IMR-90 (cell line): Measurements from ENCODE around the gene PDE11A. TPM values are rescaled to one million over a fixed set of nuclear protein-coding genes. Genes with fewer than 3 reads are reported as not detected.

Source experiments
- ATAC-seq: fragments of 200-7000 bp; cut with Tn5 transposase; 2 replicates; pipeline ENCODE4 v1.9.1; 2020; ENCODE audit warnings: low read depth, mild to moderate bottlenecking, moderate library complexity
- BruUV-seq: library from RNA; stranded (reverse); fragments of 400-500 nt; replicated peaks from 2 replicates; lab custom pipeline; 2021; lab: Mats Ljungman, UMichigan
- CTCF ChIA-PET: fragments of 300-600 bp; formaldehyde crosslinking; extraction: SDS; loops from one replicate; lab custom pipeline; 2021; ENCODE audit warnings: antibody characterized with exemption; lab: Yijun Ruan, JAX
- POLR2A ChIA-PET: fragments of 300-600 bp; sonication (Branson Sonifier 250); formaldehyde crosslinking; loops from one replicate; lab custom pipeline; 2022; ENCODE audit warnings: antibody characterized with exemption; ENCODE audit not compliant: unreplicated experiment; lab: Charles Lee
- DNase-seq: peaks from one replicate; pipeline ENCODE4 v3.0.0; 2013
- H2AFZ ChIP-seq: replicated peaks from 2 replicates; pipeline ENCODE3; 2013; ENCODE audit warnings: low read length, mild to moderate bottlenecking; ENCODE audit not compliant: poor library complexity
- H2AK5ac ChIP-seq: 2 replicates; pipeline ENCODE4 v1.6.1; 2013; ENCODE audit warnings: low read depth, low read length, inconsistent platforms
- H2AK9ac ChIP-seq: replicated peaks from 2 replicates; pipeline ENCODE3; 2013; ENCODE audit warnings: mild to moderate bottlenecking, low read depth, low read length, moderate library complexity; ENCODE audit not compliant: poor library complexity
- H2BK120ac ChIP-seq: 2 replicates; pipeline ENCODE4 v1.6.1; 2013; ENCODE audit warnings: low read depth, low read length, inconsistent platforms
- H2BK15ac ChIP-seq: 3 replicates; pipeline ENCODE4 v1.6.1; 2013; ENCODE audit warnings: low read depth, low read length, inconsistent platforms
- H2BK20ac ChIP-seq: 2 replicates; pipeline ENCODE4 v1.6.1; 2013; ENCODE audit warnings: low read depth, mild to moderate bottlenecking, inconsistent platforms, low read length, moderate library complexity
- H2BK5ac ChIP-seq: 2 replicates; pipeline ENCODE4 v1.6.1; 2013; ENCODE audit warnings: mild to moderate bottlenecking, low read depth, low read length, inconsistent platforms; ENCODE audit not compliant: poor library complexity, severe bottlenecking
- H3K14ac ChIP-seq: replicated peaks from 2 replicates; pipeline ENCODE4 v1.6.1; 2013; ENCODE audit warnings: low read depth, low read length, inconsistent platforms
- H3K18ac ChIP-seq: 2 replicates; pipeline ENCODE4 v1.6.1; 2013; ENCODE audit warnings: low read depth, low read length, control low read depth
- H3K23ac ChIP-seq: 2 replicates; pipeline ENCODE4 v1.6.1; 2013; ENCODE audit warnings: low read depth, low read length, inconsistent platforms
- H3K27ac ChIP-seq: 2 replicates; pipeline ENCODE4 v1.5.1; 2013; ENCODE audit warnings: mild to moderate bottlenecking, control low read depth, low read length; ENCODE audit not compliant: insufficient read depth
- H3K27me3 ChIP-seq: 2 replicates; pipeline ENCODE4 v1.6.1; 2013; ENCODE audit warnings: low read length; ENCODE audit not compliant: control insufficient read depth, insufficient read depth
- H3K36me3 ChIP-seq: 2 replicates; pipeline ENCODE4 v1.6.1; 2013; ENCODE audit warnings: low read length, mixed read lengths; ENCODE audit not compliant: control insufficient read depth, insufficient read depth
- H3K4ac ChIP-seq: 2 replicates; pipeline ENCODE4 v1.6.1; 2013; ENCODE audit warnings: low read depth, low read length, inconsistent platforms
- H3K4me1 ChIP-seq: 2 replicates; pipeline ENCODE4 v1.6.1; 2013; ENCODE audit warnings: low read length, mixed read lengths; ENCODE audit not compliant: control insufficient read depth, insufficient read depth
- H3K4me2 ChIP-seq: 2 replicates; pipeline ENCODE4 v1.6.1; 2013; ENCODE audit warnings: low read depth, mild to moderate bottlenecking, control low read depth, low read length, moderate library complexity
- H3K4me3 ChIP-seq: 2 replicates; pipeline ENCODE4 v1.5.1; 2013; ENCODE audit warnings: low read depth, mild to moderate bottlenecking, control low read depth, low read length, moderate library complexity; ENCODE audit not compliant: insufficient read depth
- H3K56ac ChIP-seq: 2 replicates; pipeline ENCODE4 v1.6.1; 2013; ENCODE audit warnings: low read length, inconsistent platforms; ENCODE audit not compliant: insufficient read depth; ENCODE audit errors: extremely low read depth
- H3K79me1 ChIP-seq, 2 experiments: 2 replicates each; pipeline ENCODE4 v1.6.1; 2013; ENCODE audit warnings: low read length in 2 of 2, inconsistent platforms in 1 of 2, low read depth in 1 of 2
- H3K9ac ChIP-seq: 2 replicates; pipeline ENCODE4 v1.6.1; 2013; ENCODE audit warnings: low read depth, low read length, control low read depth
- H3K9me1 ChIP-seq: 2 replicates; pipeline ENCODE4 v1.6.1; 2013; ENCODE audit warnings: low read length, inconsistent platforms; ENCODE audit not compliant: insufficient read depth
- H3K9me3 ChIP-seq: 2 replicates; pipeline ENCODE4 v1.6.1; 2013; ENCODE audit warnings: low read length; ENCODE audit not compliant: control insufficient read depth, insufficient read depth
- H4K20me1 ChIP-seq: 2 replicates; pipeline ENCODE4 v1.6.1; 2013; ENCODE audit warnings: low read length, inconsistent platforms; ENCODE audit not compliant: insufficient read depth
- H4K5ac ChIP-seq: 2 replicates; pipeline ENCODE4 v1.6.1; 2013; ENCODE audit warnings: mild to moderate bottlenecking, low read depth, low read length, control low read depth
- H4K8ac ChIP-seq, 2 experiments: 2 replicates each; pipeline ENCODE4 v1.6.1; 2013; ENCODE audit warnings: low read depth in 2 of 2, low read length in 2 of 2, control low read depth in 1 of 2, inconsistent platforms in 1 of 2
- H4K91ac ChIP-seq: 2 replicates; pipeline ENCODE4 v1.6.1; 2013; ENCODE audit warnings: low read depth, low read length, inconsistent platforms; ENCODE audit not compliant: insufficient read depth
- CEBPB ChIP-seq: IDR thresholded peaks from 2 replicates; pipeline ENCODE4 v1.6.1; 2012; ENCODE audit warnings: low read depth, low read length, improper control_type of control experiment
- RFX5 ChIP-seq: IDR thresholded peaks from 2 replicates; pipeline ENCODE4 v1.8.0; 2012; ENCODE audit warnings: low read depth, mild to moderate bottlenecking, low read length, moderate library complexity
- WGBS, 2 experiments: methylation state at CpG; one replicate each; pipeline versions ENCODE4 v1.1.5 to v1.1.7; 2013; ENCODE audit warnings: missing lambda C conversion rate in 2 of 2; ENCODE audit not compliant: insufficient read length in 1 of 2; ENCODE audit errors: extremely low coverage in 2 of 2; 5-methylcytosine and 5-hydroxymethylcytosine counted together
- dilution Hi-C: fragments of 300-500 bp; cut with HindIII; formaldehyde crosslinking; loops from one replicate; pipeline ENCODE4 v1.14.3; 2018; ENCODE audit warnings: low sequenced_read_pairs; ENCODE audit not compliant: unreplicated experiment
- in situ Hi-C: fragments of 300-500 bp; cut with MboI; formaldehyde crosslinking; loops from 3 replicates; pipeline ENCODE4 v1.14.3; 2019; ENCODE audit warnings: low sequenced_read_pairs, inconsistent platforms, mixed read lengths
- intact Hi-C: fragments of 100-400 bp; cut with micrococcal nuclease; formaldehyde crosslinking; loops from 2 replicates; pipeline ENCODE4 v1.10.0; 2022
- polyA plus RNA-seq, 3 experiments: library from polyadenylated mRNA; depleted of rRNA; stranded (reverse); fragments of >200 nt; gene quantifications; 2 replicates each; pipeline ENCODE4 v1.2.3, GENCODE V29; 2012; ENCODE audit warnings: low replicate concordance in 1 of 3
- total RNA-seq: library from RNA; depleted of rRNA; stranded (reverse); fragments of >200 nt; gene quantifications from 2 replicates; pipeline ENCODE4 v1.2.3, GENCODE V29; 2012

The PDE11A gene
- total and polyA plus RNA-seq, 2 of the 4 experiments (the other 2 are of a cell fraction) = 0.21 to 0.72 TPM

GRCh38 chr2:177843188-177843587 is 229.4 kb downstream of the PDE11A start:
- in situ Hi-C loops (no loop called here), dilution Hi-C loops (no loop called here), intact Hi-C loops (no loop called here)
- H3K4ac ChIP-seq = no peak overlapping the region
- no peaks in the 10 kb centered on the region for H3K4me1 ChIP-seq
- no peak overlapping the region for H3K56ac ChIP-seq
- no TSS peak for BruUV-seq
- no peak for DNase-seq
- H2AFZ ChIP-seq = no peak overlapping the region
- H4K8ac ChIP-seq = no peak overlapping the region
- no peaks in the 10 kb centered on the region for H3K79me1 ChIP-seq
- CTCF ChIA-PET = no interaction called here
- H3K18ac ChIP-seq = no peak overlapping the region
- no peaks in the 10 kb centered on the region; the same call in 1 of the 2 replicates for H3K9me3 ChIP-seq
- whole genome bisulfite sequencing, 2 experiments = no CpG with 5 or more reads among the region's 2 CpGs
- no peak for ATAC-seq
- H3K9ac ChIP-seq = no peak overlapping the region
- no peaks in the 10 kb centered on the region for H3K36me3 ChIP-seq
- H2BK120ac ChIP-seq = no peak overlapping the region
- no peaks in the 10 kb centered on the region for H4K20me1 ChIP-seq
- H2AK9ac ChIP-seq = no peak overlapping the region
- H3K4me2 ChIP-seq = no peak overlapping the region
- H3K27ac ChIP-seq = no peak overlapping the region
- no peak overlapping the region for H3K4me3 ChIP-seq
- no peak overlapping the region for H4K5ac ChIP-seq
- TF ChIP-seq CEBPB (no peak), RFX5 (no peak)
- POLR2A ChIA-PET = no interaction called here
- H3K14ac ChIP-seq = no peak overlapping the region
- H2BK5ac ChIP-seq = no peak overlapping the region
- H4K91ac ChIP-seq = no peak overlapping the region
- H3K9me1 ChIP-seq = no peaks in the 10 kb centered on the region
- no peak overlapping the region for H2AK5ac ChIP-seq
- no peak overlapping the region for H2BK15ac ChIP-seq
- H2BK20ac ChIP-seq = no peak overlapping the region
- no peak overlapping the region for H3K23ac ChIP-seq
- no peaks in the 10 kb centered on the region for H3K27me3 ChIP-seq
